HepG2 (cell line): ENCODE measurements around the gene INO80B. TPM values are rescaled to one million over a fixed set of nuclear protein-coding genes. Genes with fewer than 3 reads are reported as not detected.
"Not testable (repeated sequence)": the region's sequence is repeated elsewhere in the genome, so short reads cannot be mapped to it uniquely, and the experiment has no call there.

Experiments used
- ATAC-seq: fragments of 200-7000 bp; cut with Tn5 transposase; 3 replicates; pipeline ENCODE4 v1.9.1; 2020; ENCODE audit warnings: mild to moderate bottlenecking, moderate library complexity
- BruUV-seq: library from RNA; stranded (reverse); fragments of 400-500 nt; replicated peaks from 2 replicates; lab custom pipeline; 2021; lab: Mats Ljungman, UMichigan
- CTCF ChIA-PET: fragments of 300-600 bp; formaldehyde crosslinking; extraction: SDS; loops from one replicate; lab custom pipeline; 2021; ENCODE audit warnings: low total read pairs, inconsistent platforms, low intra/inter-chr PET ratio; lab: Yijun Ruan, JAX
- POLR2A ChIA-PET: fragments of 350-600 bp; sonication (Branson Sonifier 250); formaldehyde crosslinking; loops from one replicate; lab custom pipeline; 2020; ENCODE audit warnings: antibody characterized with exemption, inconsistent platforms; lab: Yijun Ruan, JAX
- DNase-seq: peaks from one replicate; pipeline ENCODE4 v3.0.0-alpha.2; 2015; ENCODE audit warnings: low spot score
- FAIRE-seq: peaks from 3 replicates; lab custom pipeline; 2011; peaks lifted over from hg19 to GRCh38; lab: Jason Lieb, UNC
- H2AFZ ChIP-seq: one replicate; pipeline ENCODE4 v1.6.1; 2011; ENCODE audit warnings: low read length, inconsistent platforms
- H3K27ac ChIP-seq: fragments of 300-600 bp; 3 replicates; pipeline ENCODE4 v1.8.0; 2011; ENCODE audit warnings: mixed run types, mild to moderate bottlenecking, mixed read lengths, low read length, inconsistent platforms; ENCODE audit not compliant: insufficient read depth; ENCODE audit errors: extremely low read length
- H3K27me3 ChIP-seq, 2 experiments: fragments of 200-600 bp in 1 of 2; 2 replicates in 1 of 2; 3 replicates in 1 of 2; pipeline versions ENCODE4 v1.6.0 to v1.8.0; 2011; ENCODE audit warnings: low read length in 2 of 2, mild to moderate bottlenecking in 2 of 2, moderate library complexity in 2 of 2, inconsistent platforms in 1 of 2; ENCODE audit not compliant: insufficient read depth in 2 of 2, control insufficient read depth in 1 of 2
- H3K36me3 ChIP-seq, 2 experiments: fragments of 200-600 bp in 1 of 2; replicated peaks in 1 of 2; 2 replicates in 1 of 2; 3 replicates in 1 of 2; pipeline versions ENCODE4 v1.5.1 to v1.8.0; 2011; ENCODE audit warnings: low read length in 2 of 2, inconsistent platforms in 1 of 2; ENCODE audit not compliant: insufficient read depth in 2 of 2, control insufficient read depth in 1 of 2
- H3K4me1 ChIP-seq: 2 replicates; pipeline ENCODE4 v1.5.1; 2012; ENCODE audit warnings: low read length, inconsistent platforms; ENCODE audit not compliant: insufficient read depth
- H3K4me2 ChIP-seq: 2 replicates; pipeline ENCODE4 v1.6.0; 2011; ENCODE audit warnings: low read depth, low read length, inconsistent platforms
- H3K4me3 ChIP-seq, 3 experiments: fragments of 200-600 bp in 1 of 3; sonication (generic), shearing (Covaris generic) in 1 of 3; replicated peaks in 1 of 3; 2 replicates each; pipeline ENCODE4 v1.5.1; 2011 to 2016; ENCODE audit warnings: low read length in 3 of 3, inconsistent platforms in 2 of 3, low read depth in 2 of 3, mild to moderate bottlenecking in 2 of 3, control low read depth in 1 of 3, mixed read lengths in 1 of 3; ENCODE audit not compliant: insufficient read depth in 1 of 3
- H3K79me2 ChIP-seq: one replicate; pipeline ENCODE4 v1.6.1; 2011; ENCODE audit warnings: low read length, inconsistent platforms; ENCODE audit not compliant: insufficient read depth
- H3K9ac ChIP-seq: 2 replicates; pipeline ENCODE4 v1.6.0; 2011; ENCODE audit warnings: mild to moderate bottlenecking, low read depth, low read length, inconsistent platforms; ENCODE audit not compliant: insufficient read depth
- H3K9me3 ChIP-seq: 2 replicates; pipeline ENCODE4 v1.5.1; 2012; ENCODE audit warnings: mild to moderate bottlenecking, low read length
- H4K20me1 ChIP-seq: 2 replicates; pipeline ENCODE4 v1.6.0; 2011; ENCODE audit warnings: inconsistent platforms, mild to moderate bottlenecking, low read length, moderate library complexity; ENCODE audit not compliant: insufficient read depth
- AGO1 ChIP-seq: fragments of 200-400 bp; formaldehyde crosslinking; IDR thresholded peaks from 2 replicates; pipeline ENCODE4 v1.6.1; 2017; ENCODE audit warnings: mild to moderate bottlenecking, low read depth, low read length, moderate library complexity; ENCODE audit not compliant: poor library complexity, severe bottlenecking
- AGO2 ChIP-seq: fragments of 200-400 bp; formaldehyde crosslinking; optimal IDR thresholded peaks from 2 replicates; pipeline ENCODE3; 2017; ENCODE audit warnings: mild to moderate bottlenecking, low read depth, low read length, moderate library complexity
- NONO ChIP-seq, 2 experiments: fragments of 450-650 bp in 1 of 2; sonication (generic) in 1 of 2; formaldehyde crosslinking in 1 of 2; IDR thresholded peaks in 1 of 2; conservative IDR thresholded peaks in 1 of 2; 2 replicates each; pipeline versions ENCODE4 v1.6.1 to v1.8.0; 2017 to 2022; ENCODE audit warnings: mild to moderate bottlenecking in 1 of 2, missing genetic modification reagents in 1 of 2, moderate library complexity in 1 of 2
- REL ChIP-seq: sonication (generic); formaldehyde crosslinking; conservative IDR thresholded peaks from 2 replicates; pipeline ENCODE4 v1.8.0; 2022; ENCODE audit warnings: mild to moderate bottlenecking, missing genetic modification reagents, moderate library complexity
- ZC3H13 ChIP-seq: sonication (generic); formaldehyde crosslinking; IDR thresholded peaks from 2 replicates; pipeline ENCODE4 v1.8.1; 2023; ENCODE audit warnings: mild to moderate bottlenecking, missing genetic modification reagents, moderate library complexity
- ZNF558 ChIP-seq: sonication (generic); formaldehyde crosslinking; IDR thresholded peaks from 2 replicates; pipeline ENCODE4 v1.9.0; 2022; ENCODE audit warnings: mild to moderate bottlenecking, missing genetic modification reagents, borderline replicate concordance
- ZNF589 ChIP-seq: sonication (generic); formaldehyde crosslinking; conservative IDR thresholded peaks from 2 replicates; pipeline ENCODE4 v1.8.0; 2022; ENCODE audit warnings: mild to moderate bottlenecking, moderate library complexity, missing genetic modification reagents
- ZNF772 ChIP-seq: sonication (generic); formaldehyde crosslinking; IDR thresholded peaks from 2 replicates; pipeline ENCODE4 v1.5.0; 2020; ENCODE audit warnings: mild to moderate bottlenecking, missing genetic modification reagents
- WGBS: methylation state at CpG from one replicate; pipeline ENCODE4 v1.1.6; 2017; ENCODE audit warnings: low lambda C conversion rate; 5-methylcytosine and 5-hydroxymethylcytosine counted together
- in situ Hi-C: cut with HindIII; loops from 2 replicates; pipeline ENCODE4 v1.10.0; 2017; ENCODE audit warnings: low pct_unique_long_range_greater_than_20kb; ENCODE audit not compliant: extremely low pct_ligation_motif_present
- intact Hi-C: fragments of 100-400 bp; cut with micrococcal nuclease; formaldehyde crosslinking; loops from one replicate; pipeline ENCODE4 v1.10.0; 2022; ENCODE audit not compliant: unreplicated experiment
- polyA plus RNA-seq, 8 experiments: library from polyadenylated mRNA; depleted of rRNA in 3 of 8; stranded (reverse) in 7 of 8; unstranded in 1 of 8; fragments of >200 nt; fragmentation: Illumina TruSeq in 4 of 8; extraction: Trizol in 4 of 8; gene quantifications; 2 replicates each; pipeline versions ENCODE4 v1.2.1 to v1.2.3, GENCODE V29; 2011 to 2016; ENCODE audit warnings: low read depth in 4 of 8, missing spikeins in 1 of 8, mixed read lengths in 1 of 8; ENCODE audit not compliant: insufficient read depth in 1 of 8
- total RNA-seq, 5 experiments: library from RNA; depleted of rRNA; stranded (reverse); fragments of >200 nt; fragmentation: Illumina TruSeq; extraction: Trizol; gene quantifications; 2 replicates each; pipeline ENCODE4 v1.2.3, GENCODE V29; 2016; ENCODE audit warnings: low read depth in 1 of 5
- TF ChIP-seq, protein P1 (sequence below): IDR thresholded peaks from 2 replicates; pipeline ENCODE4 v1.6.1; 2016; ENCODE audit warnings: mild to moderate bottlenecking

INO80B gene
- total and polyA plus RNA-seq, 2 of the 13 experiments (the other 11 are each of a cell fraction or from before 2014, with no cell fraction given): 6.2 to 14.5 TPM

GRCh38 chr2:74460187-74460586, 5.3 kb downstream of the INO80B start:
- H2AFZ ChIP-seq; ATAC-seq; H3K27me3 ChIP-seq; H3K4me3 ChIP-seq; FAIRE-seq; H3K4me2 ChIP-seq; H3K9me3 ChIP-seq; H4K20me1 ChIP-seq; CTCF ChIA-PET; H3K27ac ChIP-seq; in situ Hi-C loops; DNase-seq; intact Hi-C loops; BruUV-seq; H3K9ac ChIP-seq; TF ChIP-seq NONO (IDR thresholded peaks at IDR 0.05): not testable (repeated sequence)
- 96% methylated on average over 10 of the region's 10 CpGs for WGBS
- Histone ChIP-seq H3K36me3 (peaks cover 1 to 24% of the 10 kb centered on the region in 2 experiments), H3K79me2 (peaks cover 44% of the 10 kb centered on the region), H3K4me1 (peaks cover 40% of the 10 kb centered on the region)
- POLR2A ChIA-PET: interaction anchor here (2.7 to 12.4 kb wide), 5 partner anchors 17 to 47 kb away, joined by 11 to 342 read pairs (median 71); partner anchors contain the start of genes CCDC142, LBX2, PCGF1 and RTKN
- TF ChIP-seq NONO (CRISPR knock-in tag; conservative IDR thresholded peaks at IDR 0.05): peak; percentile 62
- peak; percentile 47 for TF ChIP-seq AGO1
- TF ChIP-seq ZNF589 (CRISPR knock-in tag): 0 out of 2 replicates have a peak, but pooled peaks have one; percentile 4
- TF ChIP-seq, protein P1, sequence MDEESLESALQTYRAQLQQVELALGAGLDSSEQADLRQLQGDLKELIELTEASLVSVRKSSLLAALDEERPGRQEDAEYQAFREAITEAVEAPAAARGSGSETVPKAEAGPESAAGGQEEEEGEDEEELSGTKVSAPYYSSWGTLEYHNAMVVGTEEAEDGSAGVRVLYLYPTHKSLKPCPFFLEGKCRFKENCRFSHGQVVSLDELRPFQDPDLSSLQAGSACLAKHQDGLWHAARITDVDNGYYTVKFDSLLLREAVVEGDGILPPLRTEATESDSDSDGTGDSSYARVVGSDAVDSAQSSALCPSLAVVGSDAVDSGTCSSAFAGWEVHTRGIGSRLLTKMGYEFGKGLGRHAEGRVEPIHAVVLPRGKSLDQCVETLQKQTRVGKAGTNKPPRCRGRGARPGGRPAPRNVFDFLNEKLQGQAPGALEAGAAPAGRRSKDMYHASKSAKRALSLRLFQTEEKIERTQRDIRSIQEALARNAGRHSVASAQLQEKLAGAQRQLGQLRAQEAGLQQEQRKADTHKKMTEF (CRISPR knock-in tag): 0 out of 2 replicates have a peak, but pooled peaks have one; percentile 4
- 0 out of 2 replicates have a peak, but pooled peaks have one; percentile 43 for TF ChIP-seq REL
- TF ChIP-seq ZC3H13 (CRISPR knock-in tag): 0 out of 2 replicates have a peak, but pooled peaks have one; percentile 40
- TF ChIP-seq ZNF558 (CRISPR knock-in tag): peak; percentile 28; the same call in 1 of the 2 replicates
- 0 out of 2 replicates have a peak, but pooled peaks have one; percentile 6 for TF ChIP-seq ZNF772 (CRISPR knock-in tag)
- peak; percentile 60 for TF ChIP-seq AGO2
- TF ChIP-seq, all 625 proteins: peak for 9; not testable (repeated sequence) for 616
